SK-N-SH treated with all-trans-retinoic acid at 6 μM for 48 hours (cell line): Measurements from ENCODE around the gene FNIP2.
"Not testable (repeated sequence)": the region's sequence is repeated elsewhere in the genome, so short reads cannot be mapped to it uniquely, and the experiment has no call there.

Experiments used
- ATAC-seq: fragments of 200-7000 bp; cut with Tn5 transposase; 3 replicates; pipeline ENCODE4 v1.9.1; 2020; ENCODE audit warnings: mild to moderate bottlenecking, moderate library complexity
- ARNTL ChIP-seq: fragments of 450-650 bp; formaldehyde crosslinking; IDR thresholded peaks from 2 replicates; pipeline ENCODE4 v1.5.0; 2020; ENCODE audit warnings: low read depth, mild to moderate bottlenecking, moderate library complexity, borderline replicate concordance
- BACH2 ChIP-seq: fragments of 250-450 bp; sonication (Bioruptor Pico); IDR thresholded peaks from 2 replicates; pipeline ENCODE4 v1.9.0; 2021; ENCODE audit warnings: mild to moderate bottlenecking, borderline replicate concordance
- CREB5 ChIP-seq: fragments of 250-450 bp; sonication (Bioruptor Pico); IDR thresholded peaks from 2 replicates; pipeline ENCODE4 v1.5.1; 2020; ENCODE audit warnings: low read depth, mild to moderate bottlenecking, moderate library complexity
- CSDC2 ChIP-seq: fragments of 250-450 bp; sonication (Bioruptor Pico); IDR thresholded peaks from 2 replicates; pipeline ENCODE4 v1.5.0; 2020; ENCODE audit warnings: mild to moderate bottlenecking, moderate library complexity
- ESRRG ChIP-seq: fragments of 250-450 bp; sonication (Bioruptor Pico); IDR thresholded peaks from 2 replicates; pipeline ENCODE4 v1.6.1; 2021; ENCODE audit warnings: mild to moderate bottlenecking
- ISL1 ChIP-seq: fragments of 250-450 bp; sonication (Bioruptor Pico); IDR thresholded peaks from 2 replicates; pipeline ENCODE4 v2.1.2; 2022; ENCODE audit warnings: mild to moderate bottlenecking, moderate library complexity
- OSR1 ChIP-seq: fragments of 250-450 bp; sonication (Bioruptor Pico); IDR thresholded peaks from 2 replicates; pipeline ENCODE4 v1.8.0; 2022; ENCODE audit warnings: moderate library complexity, mild to moderate bottlenecking, inconsistent platforms
- PPARA ChIP-seq: fragments of 250-450 bp; sonication (Bioruptor Pico); IDR thresholded peaks from 2 replicates; pipeline ENCODE4 v1.5.0; 2020; ENCODE audit warnings: mild to moderate bottlenecking, borderline replicate concordance
- RARB ChIP-seq: fragments of 250-450 bp; sonication (Bioruptor Pico); IDR thresholded peaks from 2 replicates; pipeline ENCODE4 v1.8.0; 2021; ENCODE audit warnings: mild to moderate bottlenecking, moderate library complexity
- SNAI2 ChIP-seq: fragments of 250-450 bp; sonication (Bioruptor Pico); IDR thresholded peaks from 2 replicates; pipeline ENCODE4 v1.5.0; 2020; ENCODE audit warnings: mild to moderate bottlenecking, moderate library complexity
- TCF4 ChIP-seq: fragments of 250-450 bp; sonication (Bioruptor Pico); IDR thresholded peaks from 2 replicates; pipeline ENCODE4 v1.8.0; 2021; ENCODE audit warnings: mild to moderate bottlenecking, moderate library complexity, borderline replicate concordance
- TOX ChIP-seq: fragments of 250-450 bp; sonication (Bioruptor Pico); IDR thresholded peaks from 2 replicates; pipeline ENCODE4 v1.8.0; 2021; ENCODE audit warnings: mild to moderate bottlenecking, moderate library complexity, borderline replicate concordance
- TSHZ2 ChIP-seq: fragments of 250-450 bp; sonication (Bioruptor Pico); IDR thresholded peaks from 2 replicates; pipeline ENCODE4 v1.5.0; 2020; ENCODE audit warnings: mild to moderate bottlenecking, moderate library complexity
- ZC3H10 ChIP-seq: fragments of 250-450 bp; sonication (Bioruptor Pico); IDR thresholded peaks from 2 replicates; pipeline ENCODE4 v1.5.1; 2021; ENCODE audit warnings: mild to moderate bottlenecking, moderate library complexity
- ZFP3 ChIP-seq: fragments of 250-450 bp; sonication (Bioruptor Pico); IDR thresholded peaks from 2 replicates; pipeline ENCODE4 v1.5.0; 2020; ENCODE audit warnings: mild to moderate bottlenecking, moderate library complexity
- ZNF565 ChIP-seq: fragments of 450-650 bp; formaldehyde crosslinking; conservative IDR thresholded peaks from 2 replicates; pipeline ENCODE4 v1.5.0; 2020; ENCODE audit warnings: low read depth, mild to moderate bottlenecking, moderate library complexity
- ZNF70 ChIP-seq: fragments of 450-650 bp; formaldehyde crosslinking; IDR thresholded peaks from 2 replicates; pipeline ENCODE4 v1.5.0; 2020; ENCODE audit warnings: mild to moderate bottlenecking, moderate library complexity
- TF ChIP-seq, protein P1 (sequence below): fragments of 250-450 bp; sonication (Bioruptor Pico); IDR thresholded peaks from 2 replicates; pipeline ENCODE4 v1.5.1; 2021; ENCODE audit warnings: mild to moderate bottlenecking, moderate library complexity
- TF ChIP-seq, protein P2 (sequence below): fragments of 250-450 bp; sonication (Bioruptor Pico); IDR thresholded peaks from 2 replicates; pipeline ENCODE4 v1.8.0; 2021; ENCODE audit warnings: low read depth, mild to moderate bottlenecking, moderate library complexity, borderline replicate concordance

The FNIP2 gene

GRCh38 chr4:158891256-158891655 is 122.4 kb downstream of the FNIP2 start (continued):
- TF ChIP-seq ZNF565, result no peak
- TF ChIP-seq PPARA, result no peak
- no peak for TF ChIP-seq ISL1

- no peak for ATAC-seq
Observed at GRCh38 chr4:158894826-158895225, 126.0 kb downstream of the FNIP2 start.

DNA sequence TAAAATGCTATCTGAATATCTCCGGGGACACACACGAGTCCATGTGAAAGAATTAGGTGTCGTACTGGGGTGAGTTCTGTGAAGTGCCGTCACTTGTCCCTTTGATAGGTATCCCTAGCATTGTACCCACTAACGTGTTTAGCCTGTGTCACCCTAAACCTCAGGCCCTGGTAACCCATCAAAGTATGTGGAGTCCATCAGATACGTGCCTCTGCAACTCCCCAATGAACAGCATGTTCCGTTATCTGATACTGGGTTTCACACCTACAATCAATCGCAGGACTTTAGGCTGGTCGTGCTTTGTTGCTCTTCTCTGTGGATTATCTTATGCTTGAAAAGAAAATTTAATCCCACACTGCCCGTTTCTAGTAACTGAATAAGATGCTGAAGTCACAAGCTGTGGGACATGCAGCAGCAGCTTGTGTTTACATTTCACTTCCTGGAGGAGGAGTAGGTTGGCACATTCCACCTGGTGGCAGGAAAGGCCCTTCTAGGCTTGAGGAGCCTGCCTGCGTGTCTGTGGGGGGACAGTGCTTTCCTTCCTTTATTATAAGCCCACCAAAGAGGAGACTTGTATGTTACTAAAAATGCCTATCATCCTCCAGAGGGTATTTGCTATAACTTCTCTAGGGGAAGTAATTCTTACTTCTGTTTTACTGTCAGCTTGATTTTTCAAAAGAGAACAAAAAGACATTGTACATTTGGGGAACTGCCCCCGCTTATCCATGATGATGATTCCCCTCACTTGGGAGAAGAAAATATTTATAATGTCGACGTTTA is 127.2 kb downstream of the FNIP2 start:
- TF ChIP-seq ISL1 (no peak), CREB5 (CRISPR knock-in tag) (no peak), TSHZ2 (no peak), SNAI2 (CRISPR knock-in tag) (no peak), ZNF565 (no peak), CSDC2 (CRISPR knock-in tag) (no peak), TCF4 (CRISPR knock-in tag) (no peak), RARB (no peak), ZNF70 (CRISPR knock-in tag) (no peak), ZFP3 (CRISPR knock-in tag) (no peak), OSR1 (CRISPR knock-in tag) (no peak), TOX (CRISPR knock-in tag) (no peak), BACH2 (no peak), ARNTL (no peak), ZC3H10 (CRISPR knock-in tag) (no peak)
- TF ChIP-seq, protein P1, sequence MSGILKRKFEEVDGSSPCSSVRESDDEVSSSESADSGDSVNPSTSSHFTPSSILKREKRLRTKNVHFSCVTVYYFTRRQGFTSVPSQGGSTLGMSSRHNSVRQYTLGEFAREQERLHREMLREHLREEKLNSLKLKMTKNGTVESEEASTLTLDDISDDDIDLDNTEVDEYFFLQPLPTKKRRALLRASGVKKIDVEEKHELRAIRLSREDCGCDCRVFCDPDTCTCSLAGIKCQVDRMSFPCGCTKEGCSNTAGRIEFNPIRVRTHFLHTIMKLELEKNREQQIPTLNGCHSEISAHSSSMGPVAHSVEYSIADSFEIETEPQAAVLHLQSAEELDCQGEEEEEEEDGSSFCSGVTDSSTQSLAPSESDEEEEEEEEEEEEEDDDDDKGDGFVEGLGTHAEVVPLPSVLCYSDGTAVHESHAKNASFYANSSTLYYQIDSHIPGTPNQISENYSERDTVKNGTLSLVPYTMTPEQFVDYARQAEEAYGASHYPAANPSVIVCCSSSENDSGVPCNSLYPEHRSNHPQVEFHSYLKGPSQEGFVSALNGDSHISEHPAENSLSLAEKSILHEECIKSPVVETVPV, result no peak
- TF ChIP-seq, protein P2, sequence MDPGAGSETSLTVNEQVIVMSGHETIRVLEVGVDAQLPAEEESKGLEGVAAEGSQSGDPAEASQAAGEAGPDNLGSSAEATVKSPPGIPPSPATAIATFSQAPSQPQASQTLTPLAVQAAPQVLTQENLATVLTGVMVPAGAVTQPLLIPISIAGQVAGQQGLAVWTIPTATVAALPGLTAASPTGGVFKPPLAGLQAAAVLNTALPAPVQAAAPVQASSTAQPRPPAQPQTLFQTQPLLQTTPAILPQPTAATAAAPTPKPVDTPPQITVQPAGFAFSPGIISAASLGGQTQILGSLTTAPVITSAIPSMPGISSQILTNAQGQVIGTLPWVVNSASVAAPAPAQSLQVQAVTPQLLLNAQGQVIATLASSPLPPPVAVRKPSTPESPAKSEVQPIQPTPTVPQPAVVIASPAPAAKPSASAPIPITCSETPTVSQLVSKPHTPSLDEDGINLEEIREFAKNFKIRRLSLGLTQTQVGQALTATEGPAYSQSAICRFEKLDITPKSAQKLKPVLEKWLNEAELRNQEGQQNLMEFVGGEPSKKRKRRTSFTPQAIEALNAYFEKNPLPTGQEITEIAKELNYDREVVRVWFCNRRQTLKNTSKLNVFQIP, result no peak
- ATAC-seq, result no peak

More at GRCh38 chr4:158894826-158895225, 126.0 kb downstream of the FNIP2 start:
- TF ChIP-seq TOX (CRISPR knock-in tag) (no peak), ARNTL (no peak), ESRRG (no peak), ZNF565 (no peak), ISL1 (no peak), CREB5 (CRISPR knock-in tag) (no peak), ZC3H10 (CRISPR knock-in tag) (no peak)
- TF ChIP-seq, protein P1, result no peak

DNA sequence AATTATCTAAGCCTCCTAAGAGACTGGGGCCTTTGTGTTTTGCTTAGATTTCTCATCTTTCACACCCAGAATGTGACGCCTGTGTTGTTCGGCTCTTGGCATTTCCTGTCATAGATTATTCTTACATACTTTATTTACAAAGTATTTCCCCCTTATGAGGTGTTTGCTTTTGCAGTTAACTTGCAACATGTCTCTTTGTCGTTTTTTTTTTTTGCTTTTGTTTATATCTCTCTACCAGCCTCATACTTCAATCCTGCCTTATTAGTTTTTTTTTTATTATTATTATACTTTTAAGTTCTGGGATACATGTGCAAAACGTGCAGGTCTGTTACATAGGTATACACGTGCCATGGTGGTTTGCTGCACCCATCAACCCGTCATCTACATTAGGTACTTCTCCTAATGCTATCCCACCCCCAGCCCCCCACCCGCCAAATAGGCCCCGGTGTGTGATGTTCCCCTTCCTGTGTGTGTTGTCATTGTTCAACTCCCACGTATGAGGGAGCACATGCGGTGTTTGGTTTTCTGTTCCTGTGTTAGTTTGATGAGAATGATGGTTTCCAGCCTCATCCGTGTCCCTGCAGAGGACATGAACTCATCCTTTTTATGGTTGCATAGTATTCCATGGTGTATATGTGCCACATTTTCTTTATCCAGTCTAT is 127.9 kb downstream of the FNIP2 start:
- not testable (repeated sequence) for ATAC-seq

- ATAC-seq, result not testable (repeated sequence)
Observed at GRCh38 chr4:158900408-158900807, 131.6 kb downstream of the FNIP2 start.

GRCh38 chr4:158902280-158903078 is 133.7 kb downstream of the FNIP2 start:
- ATAC-seq, result not testable (repeated sequence)
